CD14-positive monocyte (primary cell): ENCODE measurements around the gene MED15. TPM values are rescaled to one million over a fixed set of nuclear protein-coding genes. Genes with fewer than 3 reads are reported as not detected.

ENCODE experiments used
- DNase-seq, 3 donors: peaks; one replicate each; pipeline ENCODE4 v3.0.0-alpha.2; 2011 to 2022
- H2AFZ ChIP-seq: 2 replicates; pipeline ENCODE4 v1.6.0; 2012; ENCODE audit warnings: mild to moderate bottlenecking, low read depth, low read length, inconsistent platforms; ENCODE audit not compliant: insufficient read depth, poor library complexity, severe bottlenecking
- H3K27ac ChIP-seq, 2 donors: 1 replicate in 1 of 2; 2 replicates in 1 of 2; pipeline ENCODE4 v1.5.1; 2012 to 2013; ENCODE audit warnings: low read length in 2 of 2, control low read depth in 1 of 2, inconsistent platforms in 1 of 2, low read depth in 1 of 2, mild to moderate bottlenecking in 1 of 2
- H3K27me3 ChIP-seq, 2 donors: one replicate each; pipeline versions ENCODE4 v1.6.0 to v1.6.1; 2011 to 2013; ENCODE audit warnings: low read length in 2 of 2; ENCODE audit not compliant: control insufficient read depth in 2 of 2, insufficient read depth in 2 of 2
- H3K36me3 ChIP-seq, 2 donors: replicated peaks in 1 of 2; 1 replicate in 1 of 2; 2 replicates in 1 of 2; pipeline versions ENCODE4 v1.5.1 to v1.6.1; 2012 to 2013; ENCODE audit warnings: low read length in 2 of 2, control low read depth in 1 of 2, inconsistent platforms in 1 of 2, mild to moderate bottlenecking in 1 of 2; ENCODE audit not compliant: insufficient read depth in 2 of 2, control insufficient read depth in 1 of 2
- H3K4me1 ChIP-seq, 2 donors: 1 replicate in 1 of 2; 2 replicates in 1 of 2; pipeline versions ENCODE4 v1.5.1 to v1.6.1; 2012 to 2013; ENCODE audit warnings: low read length in 2 of 2, control low read depth in 1 of 2, inconsistent platforms in 1 of 2, mild to moderate bottlenecking in 1 of 2, moderate library complexity in 1 of 2; ENCODE audit not compliant: insufficient read depth in 2 of 2, control insufficient read depth in 1 of 2
- H3K4me2 ChIP-seq: replicated peaks from 2 replicates; pipeline ENCODE3; 2012; ENCODE audit warnings: low read length, moderate library complexity, mild to moderate bottlenecking; ENCODE audit not compliant: poor library complexity, severe bottlenecking; ENCODE audit errors: extremely low read depth
- H3K4me3 ChIP-seq, 3 experiments: fragments of 200-600 bp in 1 of 3; sonication (generic) in 1 of 3; replicated peaks in 1 of 3; 1 replicate in 2 of 3; 2 replicates in 1 of 3; pipeline ENCODE4 v1.5.1; 2011 to 2013; ENCODE audit warnings: low read length in 3 of 3, mild to moderate bottlenecking in 3 of 3, control low read depth in 2 of 3, low read depth in 2 of 3, inconsistent platforms in 1 of 3, moderate library complexity in 1 of 3
- H3K79me2 ChIP-seq: 2 replicates; pipeline ENCODE4 v1.6.0; 2012; ENCODE audit warnings: mild to moderate bottlenecking, control low read depth, inconsistent platforms, low read length, moderate library complexity; ENCODE audit not compliant: insufficient read depth
- H3K9ac ChIP-seq: 2 replicates; pipeline ENCODE4 v1.6.0; 2017; ENCODE audit warnings: low read length, mild to moderate bottlenecking; ENCODE audit not compliant: insufficient read depth, poor library complexity, severe bottlenecking
- H3K9me3 ChIP-seq, 2 donors: replicated peaks in 1 of 2; 1 replicate in 1 of 2; 2 replicates in 1 of 2; pipeline versions ENCODE4 v1.5.1 to v1.6.1; 2012 to 2013; ENCODE audit warnings: low read length in 2 of 2, control low read depth in 1 of 2; ENCODE audit not compliant: control insufficient read depth in 1 of 2, insufficient read depth in 1 of 2
- H4K20me1 ChIP-seq: 2 replicates; pipeline ENCODE4 v1.6.0; 2012; ENCODE audit warnings: mild to moderate bottlenecking, low read length, control low read depth, moderate library complexity; ENCODE audit not compliant: insufficient read depth
- H3K27ac Mint-ChIP-seq, 7 donors: one replicate each; pipeline ENCODE4 v1.8.0; 2020; ENCODE audit warnings: mild to moderate bottlenecking in 7 of 7, mixed read lengths in 7 of 7, moderate library complexity in 6 of 7, inconsistent platforms in 2 of 7
- H3K27me3 Mint-ChIP-seq, 3 donors: one replicate each; pipeline ENCODE4 v1.8.0; 2021 to 2022; ENCODE audit warnings: low read depth in 3 of 3, mild to moderate bottlenecking in 3 of 3, mixed read lengths in 3 of 3, moderate library complexity in 3 of 3, inconsistent platforms in 1 of 3
- H3K36me3 Mint-ChIP-seq, 2 donors: one replicate each; pipeline ENCODE4 v1.8.0; 2020; ENCODE audit warnings: mixed read lengths in 2 of 2, inconsistent platforms in 1 of 2, mild to moderate bottlenecking in 1 of 2
- H3K4me1 Mint-ChIP-seq: one replicate; pipeline ENCODE4 v1.8.0; 2020; ENCODE audit warnings: mild to moderate bottlenecking, mixed read lengths
- H3K4me3 Mint-ChIP-seq, 2 donors: one replicate each; pipeline ENCODE4 v1.8.0; 2020; ENCODE audit warnings: mild to moderate bottlenecking in 2 of 2, mixed read lengths in 2 of 2, moderate library complexity in 1 of 2
- H3K9me3 Mint-ChIP-seq, 7 donors: one replicate each; pipeline ENCODE4 v1.8.0; 2020 to 2022; ENCODE audit warnings: mixed read lengths in 7 of 7, mild to moderate bottlenecking in 6 of 7, moderate library complexity in 6 of 7, inconsistent platforms in 2 of 7
- WGBS: methylation state at CpG from one replicate; pipeline ENCODE4 v1.1.5; 2013; ENCODE audit warnings: missing lambda C conversion rate; ENCODE audit not compliant: insufficient coverage; 5-methylcytosine and 5-hydroxymethylcytosine counted together
- intact Hi-C, 2 donors: fragments of 100-400 bp; cut with micrococcal nuclease; formaldehyde crosslinking; loops; one replicate each; pipeline versions ENCODE4 v1.15.0 to v1.15.1; 2023
- polyA plus RNA-seq, 3 donors: library from polyadenylated mRNA; depleted of rRNA in 1 of 3; unstranded in 2 of 3; stranded (reverse) in 1 of 3; fragments of 300-500 nt in 2 of 3; fragments of >200 nt in 1 of 3; fragmentation: Illumina TruSeq in 2 of 3; gene quantifications; 1 replicate in 2 of 3; 2 replicates in 1 of 3; pipeline ENCODE4 v1.2.3, GENCODE V29; 2012 to 2021
- TF ChIP-seq, protein P1 (sequence below): fragments of 200-600 bp; IDR thresholded peaks from one replicate; pipeline ENCODE4 v1.8.0; 2022; ENCODE audit warnings: antibody characterized with exemption, mild to moderate bottlenecking

MED15 gene
- polyA plus RNA-seq, 3 donors: 10.0 to 126 (median 17.8) TPM

DNA sequence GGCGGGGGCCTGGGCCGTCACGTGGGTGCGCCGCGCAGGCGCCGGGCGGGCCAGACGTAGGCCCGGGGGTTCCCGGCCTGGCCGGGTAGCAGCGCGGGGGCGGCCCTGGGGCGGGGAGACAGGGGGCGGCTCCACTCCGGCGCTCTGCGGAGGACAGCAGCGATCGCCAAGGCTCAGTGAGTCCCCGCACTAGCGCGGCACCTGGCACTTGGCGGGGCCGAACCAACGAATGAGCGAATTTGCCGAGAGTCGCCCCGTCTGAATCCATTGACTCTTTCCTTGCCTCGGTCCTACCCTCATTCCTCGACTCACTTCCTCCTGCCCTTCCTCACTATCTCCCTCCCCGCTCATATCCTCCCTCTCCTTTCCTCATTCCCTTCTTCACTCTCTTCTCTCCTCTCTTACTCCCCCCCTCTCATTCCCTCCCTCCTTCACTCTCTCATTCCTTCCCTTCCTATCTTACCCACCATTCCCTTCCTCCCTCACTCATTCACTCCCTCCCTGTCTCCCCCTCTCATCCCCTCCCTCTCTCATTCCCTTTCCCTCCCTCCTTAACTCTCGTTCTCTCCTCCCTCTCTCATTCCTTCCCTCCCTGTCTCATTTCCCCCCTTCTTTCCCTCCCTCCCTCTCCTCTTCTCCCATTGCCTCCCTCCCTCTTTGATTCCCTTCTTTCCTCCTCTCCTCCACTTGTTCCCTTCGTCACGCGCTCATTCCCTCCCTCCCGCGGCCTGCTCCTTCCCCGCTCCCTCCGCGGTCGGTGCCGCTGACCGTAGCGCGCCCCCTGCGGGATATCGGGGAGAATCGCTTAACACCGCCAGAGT is 11.3 kb upstream of the MED15 start:
- DNase-seq: peak; percentile 80 to 89 (median 86)
- Histone ChIP-seq H3K9ac (peak overlapping the region; percentile 84), H3K4me3 (peak overlapping the region; percentile 82 to 93 (median 86)), H3K4me1 (peaks cover 18 to 28% of the 10 kb centered on the region in 2 donors), H3K4me2 (peak overlapping the region; percentile 97), H3K27ac (peak overlapping the region; percentile 92 to 95), H3K79me2 (peaks cover 40% of the 10 kb centered on the region), H3K36me3 (peaks cover 3 to 7% of the 10 kb centered on the region in 2 donors), H4K20me1 (peaks cover 32% of the 10 kb centered on the region), H2AFZ (peak overlapping the region; percentile 83), H3K27me3 (no peaks in the 10 kb centered on the region), H3K9me3 (no peaks in the 10 kb centered on the region)
- under 1% methylated on average over 54 of the region's 54 CpGs for whole genome bisulfite sequencing
- TF ChIP-seq, protein P1, sequence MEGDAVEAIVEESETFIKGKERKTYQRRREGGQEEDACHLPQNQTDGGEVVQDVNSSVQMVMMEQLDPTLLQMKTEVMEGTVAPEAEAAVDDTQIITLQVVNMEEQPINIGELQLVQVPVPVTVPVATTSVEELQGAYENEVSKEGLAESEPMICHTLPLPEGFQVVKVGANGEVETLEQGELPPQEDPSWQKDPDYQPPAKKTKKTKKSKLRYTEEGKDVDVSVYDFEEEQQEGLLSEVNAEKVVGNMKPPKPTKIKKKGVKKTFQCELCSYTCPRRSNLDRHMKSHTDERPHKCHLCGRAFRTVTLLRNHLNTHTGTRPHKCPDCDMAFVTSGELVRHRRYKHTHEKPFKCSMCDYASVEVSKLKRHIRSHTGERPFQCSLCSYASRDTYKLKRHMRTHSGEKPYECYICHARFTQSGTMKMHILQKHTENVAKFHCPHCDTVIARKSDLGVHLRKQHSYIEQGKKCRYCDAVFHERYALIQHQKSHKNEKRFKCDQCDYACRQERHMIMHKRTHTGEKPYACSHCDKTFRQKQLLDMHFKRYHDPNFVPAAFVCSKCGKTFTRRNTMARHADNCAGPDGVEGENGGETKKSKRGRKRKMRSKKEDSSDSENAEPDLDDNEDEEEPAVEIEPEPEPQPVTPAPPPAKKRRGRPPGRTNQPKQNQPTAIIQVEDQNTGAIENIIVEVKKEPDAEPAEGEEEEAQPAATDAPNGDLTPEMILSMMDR: peak; percentile 84
- Mint-ChIP-seq H3K4me3 (peak overlapping the region; percentile 88 to 93), H3K27ac (peak overlapping the region; percentile 92 to 97 (median 93)), H3K4me1 (peaks cover 29% of the 10 kb centered on the region), H3K36me3 (peaks cover 14 to 17% of the 10 kb centered on the region in 2 donors), H3K27me3 (peaks cover 0 to 2% (median 0%) of the 10 kb centered on the region in 3 donors), H3K9me3 (no peaks in the 10 kb centered on the region)
- intact Hi-C loops: loop anchor here (2.0 to 10.0 kb wide), 5 partner anchors 13 to 379 kb away; partner anchors contain the start of genes PI4KA (in 1 of the 2), RANBP1 (in 1 of the 2), SNAP29 (in 1 of the 2) and TRMT2A (in 1 of the 2)

DNA sequence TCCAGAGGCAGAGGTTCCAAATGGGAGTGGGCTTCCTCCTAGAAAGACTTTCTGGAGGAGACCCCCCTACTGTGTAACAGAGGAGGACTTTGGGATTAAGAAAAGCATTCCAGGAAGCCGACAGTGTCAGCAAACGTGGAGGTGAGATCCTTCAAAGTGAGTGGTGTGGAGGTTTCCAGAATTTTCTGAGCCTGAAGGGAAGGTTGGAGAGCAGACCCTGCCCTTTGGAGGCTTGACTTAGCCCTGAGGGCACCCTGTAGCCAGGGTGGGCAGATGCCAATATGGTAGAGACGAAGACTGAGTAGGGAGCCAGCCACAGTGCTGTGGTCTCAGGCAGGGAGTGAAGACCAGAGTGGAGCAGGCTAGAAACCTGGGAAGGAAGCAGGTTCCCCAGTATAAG is 10.0 kb upstream of the MED15 start:
- Mint-ChIP-seq H3K4me3 (no peak overlapping the region), H3K27ac (peak overlapping the region in 1 of 7 donors; percentile 38), H3K9me3 (peaks cover 0 to 1% (median 0%) of the 10 kb centered on the region in 7 donors), H3K36me3 (peaks cover 17 to 26% of the 10 kb centered on the region in 2 donors), H3K27me3 (no peaks in the 10 kb centered on the region), H3K4me1 (peaks cover 20% of the 10 kb centered on the region)
- H3K4me3 ChIP-seq: no peak overlapping the region
- no peak overlapping the region for H3K9ac ChIP-seq
- DNase-seq: no peak
- peaks cover 27% of the 10 kb centered on the region for H3K79me2 ChIP-seq
- 96% methylated on average over 3 of the region's 3 CpGs for WGBS
- peaks cover 18 to 28% of the 10 kb centered on the region in 2 donors for H3K4me1 ChIP-seq
- TF ChIP-seq, protein P1: no peak
- peaks cover 19% of the 10 kb centered on the region for H4K20me1 ChIP-seq
- no peaks in the 10 kb centered on the region for H3K27me3 ChIP-seq
- intact Hi-C loops: loop anchor here (2.0 to 10.0 kb wide), 4 partner anchors 75 to 380 kb away; partner anchors contain the start of genes PI4KA (in 1 of the 2), RANBP1 (in 1 of the 2), SNAP29 (in 1 of the 2) and TRMT2A (in 1 of the 2)
- H2AFZ ChIP-seq: no peak overlapping the region
- no peaks in the 10 kb centered on the region for H3K9me3 ChIP-seq
- no peak overlapping the region for H3K27ac ChIP-seq
- H3K4me2 ChIP-seq: no peak overlapping the region
- peaks cover 7 to 9% of the 10 kb centered on the region in 2 donors for H3K36me3 ChIP-seq
